Vagina (tissue), 2 donors: ENCODE measurements around the gene AMER3.

Experiments used
- CTCF ChIP-seq, 3 experiments: fragments of 450-650 bp in 2 of 3; fragments of 200-600 bp in 1 of 3; sonication (generic) in 1 of 3; IDR thresholded peaks; one replicate each; pipeline ENCODE4 v1.5.1; 2017 to 2019; ENCODE audit warnings: antibody characterized with exemption in 3 of 3, mild to moderate bottlenecking in 2 of 3, moderate library complexity in 2 of 3
- POLR2A ChIP-seq, 2 donors: fragments of 450-650 bp; IDR thresholded peaks; one replicate each; pipeline ENCODE4 v1.6.1; 2017; ENCODE audit warnings: antibody characterized with exemption in 2 of 2, mild to moderate bottlenecking in 2 of 2, moderate library complexity in 2 of 2

DNA sequence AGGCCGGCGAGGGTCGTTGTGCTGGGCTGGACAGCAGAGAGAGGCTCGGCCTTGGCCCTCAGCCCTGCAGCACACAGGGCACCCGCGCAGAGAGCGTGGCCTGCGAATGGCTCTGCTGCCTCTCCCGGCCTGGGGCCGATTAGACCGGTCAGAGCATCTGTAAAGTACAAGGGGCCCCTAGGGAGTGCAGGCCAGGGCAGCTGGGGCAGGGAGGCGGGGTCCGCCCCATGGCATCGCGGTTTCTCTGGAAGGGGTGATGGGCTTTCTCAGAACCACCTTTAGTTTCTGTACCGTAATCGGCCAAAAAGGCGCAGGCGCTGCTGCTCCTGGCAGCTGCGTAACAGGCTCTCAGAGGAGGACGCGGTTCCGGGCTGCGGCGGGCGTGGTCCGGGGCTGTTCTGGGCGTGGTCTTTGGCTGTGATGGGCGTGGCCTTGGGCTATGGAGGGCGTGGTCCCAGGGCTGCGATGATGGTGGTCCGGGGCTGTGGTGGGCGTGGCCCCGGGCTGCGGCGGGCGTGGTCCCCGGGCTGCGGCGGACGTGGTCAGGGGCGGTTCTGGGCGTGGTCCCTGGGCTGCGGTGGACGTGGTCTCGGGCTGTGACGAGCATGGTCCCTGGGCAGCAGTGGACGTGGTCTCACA, 27.9 kb upstream of the AMER3 start:
- TF ChIP-seq CTCF (IDR thresholded peaks at IDR 0.05) (no peak), POLR2A (IDR thresholded peaks at IDR 0.05) (no peak)
